Activated effector memory CD4-positive, alpha-beta T cell treated with anti-CD3 and anti-CD28 coated beads, Interleukin-2, amount 50 U/mL, for 16 hours (primary cell): Measurements from ENCODE around the gene LRRC23.
"Not testable (repeated sequence)": the region's sequence is repeated elsewhere in the genome, so short reads cannot be mapped to it uniquely, and the experiment has no call there.

Experiments used
- DNase-seq: peaks from one replicate; pipeline ENCODE4 v3.0.0-alpha.2; 2020

The LRRC23 gene

DNA sequence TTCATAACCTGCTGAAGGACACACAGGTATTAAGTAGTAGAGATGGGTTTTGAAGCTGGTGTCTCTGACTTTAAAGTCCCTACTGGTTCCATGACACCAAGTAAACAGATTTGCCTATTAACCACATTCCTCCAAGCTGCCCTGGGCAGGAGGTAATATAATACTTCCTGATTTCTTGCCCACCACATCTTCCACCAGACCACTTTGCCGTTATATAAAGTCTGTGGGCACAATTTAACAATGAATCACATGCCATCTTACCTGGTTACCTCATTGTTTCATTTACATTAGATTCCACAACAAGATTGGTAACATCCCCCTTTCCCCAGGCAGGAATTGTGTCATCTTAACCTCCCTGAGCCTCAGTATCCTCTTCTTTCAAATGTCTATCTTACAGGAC, 900 bp upstream of the LRRC23 start:
- no peak for DNase-seq

DNA sequence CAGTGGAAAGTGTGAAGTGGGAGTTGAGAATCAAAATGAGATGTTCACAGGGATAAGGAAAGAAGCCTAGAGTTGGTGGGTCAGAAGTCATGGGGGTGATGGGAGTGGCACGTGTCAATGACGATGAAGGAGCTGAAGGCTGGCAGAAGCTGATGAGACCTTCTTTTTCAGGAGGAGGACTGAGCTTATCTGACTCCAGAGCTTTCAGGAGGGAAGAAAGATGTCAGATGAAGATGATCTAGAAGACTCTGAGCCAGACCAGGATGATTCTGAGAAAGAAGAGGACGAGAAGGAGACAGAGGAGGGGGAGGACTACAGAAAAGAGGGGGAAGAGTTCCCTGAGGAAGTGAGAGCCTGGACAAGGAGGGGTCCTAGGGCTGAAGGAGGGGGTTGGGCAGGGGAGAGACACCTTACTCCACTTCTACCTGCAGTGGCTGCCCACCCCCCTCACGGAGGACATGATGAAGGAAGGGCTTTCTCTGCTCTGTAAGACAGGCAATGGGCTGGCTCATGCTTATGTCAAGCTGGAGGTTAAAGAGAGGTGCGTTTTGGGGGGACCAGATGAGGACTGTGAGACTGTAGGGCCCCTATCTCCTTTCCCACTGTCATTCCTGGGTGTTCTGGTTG, 905 bp downstream of the LRRC23 start:
- no peak for DNase-seq

DNA sequence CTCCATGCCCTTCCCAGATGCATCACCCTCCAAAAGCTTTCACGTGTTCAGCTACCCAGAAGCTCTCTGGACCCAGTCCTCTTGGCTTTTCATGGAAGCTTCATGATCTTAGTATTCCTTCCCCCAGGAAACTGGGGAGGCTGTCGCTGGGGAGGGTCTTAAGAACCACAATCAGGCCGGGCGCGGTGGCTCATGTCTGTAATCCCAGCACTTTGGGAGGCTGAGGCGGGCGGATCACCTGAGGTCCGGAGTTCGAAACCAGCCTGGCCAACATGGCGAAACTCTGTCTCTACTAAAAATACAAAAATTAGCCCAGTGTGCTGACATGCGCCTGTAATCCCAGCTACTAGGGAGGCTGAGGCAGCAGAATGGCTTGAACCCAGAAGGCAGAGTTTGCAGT, 3.5 kb downstream of the LRRC23 start:
- DNase-seq: not testable (repeated sequence)

DNA sequence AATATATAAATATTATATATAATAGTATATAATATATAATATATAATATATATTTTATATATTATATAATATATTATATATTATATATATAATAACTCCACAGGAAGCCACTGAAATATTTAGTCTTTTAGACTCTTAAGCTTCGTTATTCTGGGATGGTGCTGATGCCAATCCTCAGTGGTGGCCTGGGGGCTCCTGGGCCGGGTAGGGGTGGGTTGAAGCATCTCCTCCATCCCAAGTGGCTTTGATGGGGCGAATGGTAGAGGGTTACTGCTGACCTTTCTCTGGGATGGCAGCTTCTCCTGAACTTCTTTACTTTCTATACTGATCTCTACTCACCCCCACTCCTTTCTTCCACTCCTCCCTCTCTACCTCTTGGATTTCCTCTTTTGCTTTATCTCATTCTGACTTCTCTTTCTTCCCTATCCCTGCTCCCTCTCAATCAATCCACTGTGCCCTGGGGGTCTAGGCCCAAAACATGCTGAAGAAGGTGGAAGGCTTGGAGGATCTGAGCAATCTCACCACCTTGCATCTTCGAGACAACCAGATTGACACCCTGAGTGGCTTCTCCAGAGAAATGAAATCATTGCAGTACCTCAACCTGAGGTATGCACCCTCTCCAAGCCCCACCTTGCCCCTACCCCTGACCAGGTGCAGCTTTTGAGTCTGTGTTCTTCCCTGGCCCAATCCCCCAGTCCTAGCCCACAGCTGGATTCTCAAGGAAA, 5.0 kb downstream of the LRRC23 start:
- DNase-seq: no peak

DNA sequence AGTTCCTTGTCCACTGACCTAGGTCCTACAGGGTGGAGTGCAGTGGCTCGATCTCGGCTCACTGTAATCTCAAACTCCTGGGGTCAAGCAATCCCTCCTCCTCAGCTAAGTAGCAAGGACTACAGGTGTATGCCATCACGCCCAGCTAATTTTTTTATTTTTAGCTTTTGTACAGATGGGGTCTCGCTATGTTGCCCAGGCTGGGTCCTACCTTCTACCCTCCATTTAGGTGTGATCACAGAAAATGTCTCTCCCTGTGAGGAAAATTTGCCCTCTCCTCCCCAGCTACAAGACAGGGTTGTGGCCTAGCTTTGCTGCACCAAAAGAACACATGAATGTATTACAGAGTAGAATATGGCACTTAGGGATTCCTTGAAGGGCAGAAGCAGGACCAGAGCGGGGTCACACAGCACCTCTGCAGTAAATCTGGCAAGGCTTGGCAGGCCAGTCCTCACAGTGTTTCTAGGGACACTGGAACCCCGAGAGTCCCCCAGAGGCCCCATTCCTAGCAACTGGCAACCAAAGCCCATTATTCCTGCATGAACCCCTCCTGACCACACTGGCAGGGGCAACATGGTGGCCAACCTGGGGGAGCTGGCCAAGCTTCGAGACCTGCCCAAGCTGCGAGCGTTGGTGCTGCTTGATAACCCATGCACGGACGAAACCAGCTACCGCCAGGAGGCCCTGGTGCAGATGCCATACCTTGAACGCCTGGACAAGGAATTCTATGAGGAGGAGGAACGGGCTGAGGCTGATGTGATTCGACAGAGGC, 7.7 kb downstream of the LRRC23 start:
- no peak for DNase-seq

DNA sequence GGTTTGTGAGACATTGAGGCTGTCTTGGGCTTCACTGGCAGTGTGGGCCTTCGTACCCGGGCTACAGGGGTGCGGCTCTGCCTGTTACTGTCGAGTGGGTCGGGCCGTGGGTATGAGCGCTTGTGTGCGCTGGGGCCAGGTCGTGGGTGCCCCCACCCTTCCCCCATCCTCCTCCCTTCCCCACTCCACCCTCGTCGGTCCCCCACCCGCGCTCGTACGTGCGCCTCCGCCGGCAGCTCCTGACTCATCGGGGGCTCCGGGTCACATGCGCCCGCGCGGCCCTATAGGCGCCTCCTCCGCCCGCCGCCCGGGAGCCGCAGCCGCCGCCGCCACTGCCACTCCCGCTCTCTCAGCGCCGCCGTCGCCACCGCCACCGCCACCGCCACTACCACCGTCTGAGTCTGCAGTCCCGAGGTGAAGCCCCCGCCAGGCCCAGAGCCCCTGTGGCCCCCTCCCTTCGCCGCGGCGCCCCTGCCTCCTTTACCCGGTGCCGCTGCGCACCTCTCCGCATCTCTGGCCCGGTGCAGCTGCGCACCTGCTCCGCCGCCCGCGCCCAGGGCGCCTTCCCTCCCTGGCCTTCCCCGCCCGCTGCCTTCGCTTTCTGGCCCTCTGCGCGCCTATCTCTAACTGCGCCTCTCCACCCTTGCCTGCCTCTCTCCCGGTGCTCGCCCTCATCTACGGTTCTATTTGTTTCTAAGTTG, 9.8 kb downstream of the LRRC23 start, which contains the start of gene ENO2:
TSS of gene ENO2 (plus strand) at position 335 of the 701 bp plus-strand sequence. CDS start 1,253 bp downstream, outside the sequence.
- DNase-seq: peak; percentile 94

DNA sequence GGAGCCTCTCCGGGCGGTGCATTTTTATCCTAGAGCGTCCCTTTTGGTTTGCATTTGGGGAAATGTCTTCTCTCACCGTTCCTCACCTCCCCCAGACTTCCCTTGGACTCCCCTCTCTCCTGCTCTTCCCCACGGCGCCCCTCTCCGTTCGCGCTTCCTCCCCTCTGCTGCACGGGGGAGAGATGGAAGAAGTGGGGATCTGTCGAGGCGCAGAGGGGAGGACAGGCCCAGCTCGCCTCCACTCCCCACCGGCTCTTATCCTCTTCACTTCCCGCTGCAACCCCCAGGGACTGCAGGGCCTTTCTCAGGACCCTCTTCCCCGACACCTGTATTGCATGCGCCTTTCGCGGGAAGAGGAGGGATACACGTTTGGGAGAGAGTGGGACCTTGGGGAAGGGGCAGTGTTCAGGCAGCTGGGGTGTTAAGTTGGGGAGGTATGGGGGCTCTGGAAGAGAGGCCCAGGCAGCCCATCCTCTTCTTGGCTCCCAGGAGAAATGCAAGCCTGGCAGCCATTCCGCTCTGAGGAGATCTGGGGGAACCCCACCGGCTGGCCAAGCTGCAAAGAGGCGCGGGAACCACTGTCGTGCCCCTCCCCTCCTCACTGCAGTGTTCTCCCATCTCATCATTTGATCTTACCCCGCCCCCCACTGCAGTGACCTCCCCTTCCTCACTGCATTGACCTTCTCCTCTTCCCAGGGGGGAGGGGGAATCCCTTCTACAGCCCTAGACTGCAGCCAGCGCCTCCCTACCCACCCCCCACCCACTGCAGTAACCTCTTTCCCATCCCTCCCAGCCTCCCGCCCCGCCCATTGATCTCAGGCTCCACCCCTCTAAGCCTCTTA, 10.5 kb downstream of the LRRC23 start:
- no peak for DNase-seq

DNA sequence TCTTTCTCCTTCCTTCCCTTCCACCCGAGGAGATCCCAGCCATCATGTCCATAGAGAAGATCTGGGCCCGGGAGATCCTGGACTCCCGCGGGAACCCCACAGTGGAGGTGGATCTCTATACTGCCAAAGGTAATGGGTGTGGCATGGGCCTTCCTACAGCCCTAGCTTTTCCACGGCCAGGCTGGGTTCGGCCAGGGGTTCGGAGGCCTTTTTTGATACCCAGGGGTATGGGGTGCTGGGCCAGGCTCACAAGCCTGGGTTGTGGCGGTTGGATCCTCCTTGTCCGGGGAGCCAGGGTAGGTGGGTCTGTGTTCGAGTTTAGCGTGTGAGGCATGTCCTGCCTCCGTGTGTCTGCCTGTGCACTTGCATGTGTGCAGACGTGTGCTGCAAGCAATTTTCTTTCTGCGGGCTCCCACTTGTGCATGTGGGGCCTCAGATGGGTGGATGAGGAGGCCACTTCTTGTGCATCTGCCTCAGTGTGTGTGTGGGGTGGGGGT, 11.2 kb downstream of the LRRC23 start:
- DNase-seq: no peak

DNA sequence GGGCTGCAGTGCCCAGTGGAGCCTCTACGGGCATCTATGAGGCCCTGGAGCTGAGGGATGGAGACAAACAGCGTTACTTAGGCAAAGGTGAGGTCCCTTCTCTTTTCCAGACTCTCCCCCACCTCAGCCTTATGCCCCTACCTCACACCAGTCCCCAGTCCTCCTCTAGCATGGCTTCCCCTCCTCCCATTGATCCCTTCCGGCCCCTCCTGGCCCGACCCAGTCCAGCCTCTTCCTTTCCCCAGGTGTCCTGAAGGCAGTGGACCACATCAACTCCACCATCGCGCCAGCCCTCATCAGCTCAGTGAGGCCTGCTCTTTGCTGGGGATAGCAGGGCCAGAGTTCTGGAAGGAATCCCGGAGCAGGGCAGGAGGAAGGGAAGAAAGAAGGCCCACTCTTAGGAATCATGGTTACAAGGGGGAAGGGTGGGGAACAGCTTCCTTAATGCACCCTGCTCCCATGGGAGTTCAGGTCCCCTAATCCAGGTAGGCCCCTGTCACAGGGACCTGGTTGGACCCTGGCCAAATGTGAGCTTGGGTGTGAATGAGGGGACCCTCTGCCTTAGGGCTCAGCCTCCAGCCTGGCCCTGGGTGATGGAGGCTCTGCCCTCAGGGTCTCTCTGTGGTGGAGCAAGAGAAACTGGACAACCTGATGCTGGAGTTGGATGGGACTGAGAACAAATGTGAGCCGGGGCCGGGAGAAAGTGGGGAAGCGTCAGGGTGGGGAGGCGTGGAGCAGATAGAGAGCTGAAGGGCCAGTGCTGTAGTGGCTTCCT, 12.0 kb downstream of the LRRC23 start:
- DNase-seq: no peak

DNA sequence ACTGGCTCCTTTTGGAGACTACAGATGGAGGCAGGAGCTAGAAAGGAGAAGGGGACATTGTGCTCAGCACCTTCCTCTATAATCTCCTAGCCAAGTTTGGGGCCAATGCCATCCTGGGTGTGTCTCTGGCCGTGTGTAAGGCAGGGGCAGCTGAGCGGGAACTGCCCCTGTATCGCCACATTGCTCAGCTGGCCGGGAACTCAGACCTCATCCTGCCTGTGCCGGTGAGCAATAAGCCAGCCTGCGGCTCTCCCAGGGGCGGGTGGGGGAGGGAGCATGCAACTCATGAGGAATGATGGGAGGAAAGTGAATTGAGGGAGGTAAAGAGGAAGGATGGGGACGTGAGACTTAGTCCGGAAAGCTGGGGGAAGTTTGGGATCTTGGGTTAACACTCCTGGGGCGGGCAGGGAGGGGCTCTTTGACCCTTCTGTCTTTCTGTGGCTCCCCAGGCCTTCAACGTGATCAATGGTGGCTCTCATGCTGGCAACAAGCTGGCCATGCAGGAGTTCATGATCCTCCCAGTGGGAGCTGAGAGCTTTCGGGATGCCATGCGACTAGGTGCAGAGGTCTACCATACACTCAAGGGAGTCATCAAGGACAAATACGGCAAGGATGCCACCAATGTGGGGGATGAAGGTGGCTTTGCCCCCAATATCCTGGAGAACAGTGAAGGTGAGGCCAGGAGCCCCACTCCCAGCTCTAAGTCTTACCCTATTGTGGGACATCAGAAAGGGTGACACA, 13.0 kb downstream of the LRRC23 start:
- DNase-seq: no peak

DNA sequence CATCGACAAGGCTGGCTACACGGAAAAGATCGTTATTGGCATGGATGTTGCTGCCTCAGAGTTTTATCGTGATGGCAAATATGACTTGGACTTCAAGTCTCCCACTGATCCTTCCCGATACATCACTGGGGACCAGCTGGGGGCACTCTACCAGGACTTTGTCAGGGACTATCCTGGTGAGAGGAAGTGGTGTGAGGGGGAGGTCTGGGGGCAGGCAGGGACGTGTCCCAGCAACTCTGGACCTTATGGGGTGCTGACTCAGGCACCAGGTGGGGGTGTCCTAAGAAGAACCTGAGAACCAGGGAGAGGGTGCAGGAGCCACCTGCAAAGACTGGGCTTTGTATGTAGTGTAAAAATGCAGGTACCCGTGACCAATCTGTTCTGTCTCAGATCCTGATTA, 15.0 kb downstream of the LRRC23 start:
- no peak for DNase-seq

DNA sequence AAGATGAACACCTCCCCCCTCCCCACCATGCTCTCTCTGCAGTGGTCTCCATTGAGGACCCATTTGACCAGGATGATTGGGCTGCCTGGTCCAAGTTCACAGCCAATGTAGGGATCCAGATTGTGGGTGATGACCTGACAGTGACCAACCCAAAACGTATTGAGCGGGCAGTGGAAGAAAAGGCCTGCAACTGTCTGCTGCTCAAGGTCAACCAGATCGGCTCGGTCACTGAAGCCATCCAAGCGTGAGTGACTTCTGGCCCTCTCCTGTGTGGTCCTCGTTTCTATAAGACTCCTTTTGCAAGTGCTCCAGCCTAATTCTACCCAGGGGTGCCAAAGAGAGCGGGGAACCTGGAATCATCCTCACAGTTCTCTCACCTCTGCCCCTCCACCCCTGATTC, 16.9 kb downstream of the LRRC23 start:
- no peak for DNase-seq

DNA sequence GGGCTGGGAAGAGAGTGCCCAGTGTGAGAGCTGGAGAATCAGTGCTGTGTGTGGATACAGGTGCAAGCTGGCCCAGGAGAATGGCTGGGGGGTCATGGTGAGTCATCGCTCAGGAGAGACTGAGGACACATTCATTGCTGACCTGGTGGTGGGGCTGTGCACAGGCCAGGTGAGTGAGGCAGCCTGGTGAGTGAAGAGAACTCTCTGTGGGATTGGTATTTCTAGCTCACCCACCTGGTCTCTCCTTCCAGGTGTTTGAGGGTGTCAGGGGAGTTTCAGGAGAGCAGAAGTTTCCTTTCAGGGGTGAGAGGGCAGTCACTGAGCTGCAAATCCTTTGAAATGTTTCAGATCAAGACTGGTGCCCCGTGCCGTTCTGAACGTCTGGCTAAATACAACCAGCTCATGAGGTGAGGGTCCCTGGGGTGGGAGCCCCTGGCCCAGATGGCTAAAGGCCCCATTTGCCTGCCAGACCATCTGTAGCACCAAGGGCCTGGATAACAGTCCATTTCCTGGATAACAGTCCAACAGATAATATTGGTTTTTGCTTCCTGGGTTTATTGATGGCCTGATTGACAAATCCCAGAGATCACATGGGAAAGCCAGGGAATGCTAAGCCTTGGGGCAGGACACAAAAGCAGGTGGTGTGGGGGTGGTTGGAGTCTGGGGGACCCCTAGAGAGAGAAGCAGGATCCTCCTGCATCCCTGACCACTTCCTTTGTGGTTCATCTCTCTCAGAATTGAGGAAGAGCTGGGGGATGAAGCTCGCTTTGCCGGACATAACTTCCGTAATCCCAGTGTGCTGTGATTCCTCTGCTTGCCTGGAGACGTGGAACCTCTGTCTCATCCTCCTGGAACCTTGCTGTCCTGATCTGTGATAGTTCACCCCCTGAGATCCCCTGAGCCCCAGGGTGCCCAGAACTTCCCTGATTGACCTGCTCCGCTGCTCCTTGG, 17.6 kb downstream of the LRRC23 start:
- no peak for DNase-seq

DNA sequence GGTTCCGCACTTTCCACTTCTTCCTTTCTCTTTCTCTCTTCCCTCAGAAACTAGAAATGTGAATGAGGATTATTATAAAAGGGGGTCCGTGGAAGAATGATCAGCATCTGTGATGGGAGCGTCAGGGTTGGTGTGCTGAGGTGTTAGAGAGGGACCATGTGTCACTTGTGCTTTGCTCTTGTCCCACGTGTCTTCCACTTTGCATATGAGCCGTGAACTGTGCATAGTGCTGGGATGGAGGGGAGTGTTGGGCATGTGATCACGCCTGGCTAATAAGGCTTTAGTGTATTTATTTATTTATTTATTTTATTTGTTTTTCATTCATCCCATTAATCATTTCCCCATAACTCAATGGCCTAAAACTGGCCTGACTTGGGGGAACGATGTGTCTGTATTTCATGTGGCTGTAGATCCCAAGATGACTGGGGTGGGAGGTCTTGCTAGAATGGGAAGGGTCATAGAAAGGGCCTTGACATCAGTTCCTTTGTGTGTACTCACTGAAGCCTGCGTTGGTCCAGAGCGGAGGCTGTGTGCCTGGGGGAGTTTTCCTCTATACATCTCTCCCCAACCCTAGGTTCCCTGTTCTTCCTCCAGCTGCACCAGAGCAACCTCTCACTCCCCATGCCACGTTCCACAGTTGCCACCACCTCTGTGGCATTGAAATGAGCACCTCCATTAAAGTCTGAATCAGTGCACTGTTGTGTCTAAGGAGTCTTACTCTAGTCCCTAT, 18.5 kb downstream of the LRRC23 start:
- no peak for DNase-seq

DNA sequence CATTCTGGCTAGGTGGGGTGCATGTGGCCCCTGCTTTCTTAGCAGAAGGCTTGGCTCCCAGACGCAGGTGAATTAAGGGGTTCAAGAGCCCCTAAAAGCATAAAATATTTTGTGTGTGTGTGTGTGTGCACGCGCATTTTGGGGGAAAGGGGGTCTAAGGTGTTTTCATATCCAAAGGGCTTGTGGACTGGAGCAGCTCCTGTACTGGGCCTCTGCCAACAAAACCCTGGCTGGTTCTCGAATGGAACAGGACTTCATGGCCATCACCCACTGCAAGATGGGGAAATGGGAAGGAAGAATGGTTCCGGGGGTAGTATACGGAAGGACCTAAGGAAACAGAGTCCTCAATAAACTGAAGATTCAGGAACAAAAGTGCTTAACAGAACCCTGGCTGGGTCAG, 19.2 kb downstream of the LRRC23 start:
- no peak for DNase-seq

DNA sequence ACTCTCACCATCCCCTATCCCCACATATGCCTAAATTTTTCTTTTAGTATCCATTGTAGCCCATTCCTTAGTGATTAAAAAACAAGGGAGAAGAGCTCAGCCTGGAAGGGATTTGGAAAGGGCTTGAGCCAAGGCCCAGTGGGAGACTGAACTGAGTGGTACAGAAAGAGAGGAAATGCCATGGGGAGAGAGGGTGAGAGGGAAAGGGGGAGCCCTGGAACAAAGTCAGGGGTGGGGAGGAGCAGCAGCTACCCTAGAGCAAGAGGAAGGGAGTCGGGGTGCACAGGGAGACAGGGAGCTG, 20.6 kb downstream of the LRRC23 start:
- DNase-seq: no peak

DNA sequence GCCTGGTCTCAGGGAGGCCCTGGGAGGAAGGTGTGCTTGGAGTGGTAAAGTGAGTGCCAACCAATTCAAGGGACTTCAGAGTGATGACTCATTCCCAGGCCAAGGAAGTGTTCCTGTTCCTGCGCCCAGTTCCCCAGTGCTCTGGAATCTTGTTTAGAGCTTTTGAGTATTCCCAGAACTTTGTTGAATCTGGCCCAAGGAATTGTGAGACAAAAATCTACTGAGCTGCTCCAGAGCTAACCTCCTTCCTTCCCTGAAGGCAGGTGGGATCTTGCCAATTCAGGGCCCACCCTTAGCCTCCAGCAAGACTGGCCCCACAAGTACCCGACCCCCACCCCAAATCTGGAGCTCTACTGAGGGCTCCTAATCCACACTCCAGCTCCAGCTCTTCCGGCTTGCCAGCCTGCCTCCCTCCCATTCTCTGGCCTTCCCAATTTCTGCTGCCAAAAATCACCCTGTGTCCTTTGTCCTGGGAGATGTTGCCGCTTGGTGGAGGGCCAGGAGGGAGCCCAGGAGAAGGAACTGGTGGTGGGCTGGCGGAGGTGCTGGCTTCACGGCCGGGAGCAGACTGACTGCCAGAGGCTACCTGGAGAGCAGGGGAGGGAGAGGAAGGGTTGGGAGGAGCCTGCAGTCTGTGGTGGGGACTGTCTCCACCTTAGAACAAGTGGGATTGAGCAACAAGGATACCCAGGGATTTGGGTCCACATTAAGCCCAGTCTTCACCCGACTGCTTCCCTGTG, 21.1 kb downstream of the LRRC23 start:
- no peak for DNase-seq

DNA sequence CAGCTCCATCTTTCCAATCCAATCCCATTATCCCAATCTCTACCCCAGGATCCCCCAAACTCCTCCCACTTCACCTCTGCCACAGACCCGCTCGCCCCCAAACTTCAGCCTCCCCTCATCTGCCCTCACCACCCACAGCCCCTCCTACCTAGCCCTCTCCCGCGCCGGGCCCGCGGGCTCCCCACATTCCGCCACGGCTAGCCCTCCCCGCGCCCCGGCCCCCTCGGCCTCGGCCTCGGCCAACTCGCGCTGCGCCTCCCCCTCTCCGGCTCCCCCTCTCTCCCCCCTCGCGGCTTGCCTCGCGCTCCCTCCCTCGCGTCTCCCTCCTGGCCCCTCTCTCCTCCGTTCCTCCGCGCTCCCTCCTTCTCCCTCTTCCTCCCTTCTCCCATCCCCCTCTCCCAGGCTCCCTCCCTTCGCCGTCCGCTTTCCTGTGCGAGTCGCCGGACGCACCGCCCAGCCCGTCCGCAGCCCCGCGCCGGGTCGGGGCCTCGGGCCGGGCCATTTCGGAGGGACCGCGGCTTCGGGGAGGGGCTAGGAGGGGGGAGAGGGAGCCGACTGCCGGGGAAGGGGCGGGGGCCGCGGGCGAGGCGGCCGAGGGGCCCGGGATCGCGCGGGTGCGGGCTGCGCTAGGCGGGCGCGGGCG, 22.9 kb downstream of the LRRC23 start, which contains the start of gene ATN1:
TSS of gene ATN1 (plus strand) at position 581 of the 643 bp plus-strand sequence. CDS start 6,043 bp downstream, outside the sequence.
- DNase-seq: peak; percentile 81
